COLO829 (cell line): ENCODE data around the gene ZNF691.
"Not testable (repeated sequence)": the region's sequence is repeated elsewhere in the genome, so short reads cannot be mapped to it uniquely, and the experiment has no call there.

Source experiments
- DNase-seq: peaks from one replicate; pipeline ENCODE4 v3.0.0; 2012; ENCODE audit warnings: low spot score

The ZNF691 gene

GRCh38 chr1:42859366-42859765 lies 13.0 kb downstream of the ZNF691 start:
- DNase-seq: not testable (repeated sequence)

- no peak for DNase-seq
These were observed 14.1 kb downstream of the ZNF691 start for GRCh38 chr1:42860339-42861013.

GRCh38 chr1:42861014-42861399 lies 14.6 kb downstream of the ZNF691 start:
- DNase-seq: no peak

- no peak for DNase-seq
These were observed 20.1 kb downstream of the ZNF691 start for GRCh38 chr1:42866549-42866948.

GRCh38 chr1:42868466-42868865 lies 22.1 kb downstream of the ZNF691 start:
- DNase-seq: not testable (repeated sequence)

GRCh38 chr1:42869254-42869653 lies 22.8 kb downstream of the ZNF691 start:
- DNase-seq: not testable (repeated sequence)

- not testable (repeated sequence) for DNase-seq
These were observed 23.3 kb downstream of the ZNF691 start for GRCh38 chr1:42869751-42870150.

GRCh38 chr1:42873108-42873507 lies 26.7 kb downstream of the ZNF691 start:
- DNase-seq: not testable (repeated sequence)

GRCh38 chr1:42873670-42874069 lies 27.3 kb downstream of the ZNF691 start:
- no peak for DNase-seq

- DNase-seq: no peak
These were observed 29.6 kb downstream of the ZNF691 start for GRCh38 chr1:42876009-42876408.

- DNase-seq: no peak
These were observed 31.0 kb downstream of the ZNF691 start for GRCh38 chr1:42877380-42877779.

- no peak for DNase-seq
These were observed 34.0 kb downstream of the ZNF691 start for GRCh38 chr1:42880384-42880783.

GRCh38 chr1:42886046-42886739 lies 39.8 kb downstream of the ZNF691 start:
- DNase-seq: no peak

GRCh38 chr1:42886800-42887199 lies 40.4 kb downstream of the ZNF691 start:
- no peak for DNase-seq

GRCh38 chr1:42887366-42887765 lies 41.0 kb downstream of the ZNF691 start:
- DNase-seq: no peak

- no peak for DNase-seq
These were observed 41.7 kb downstream of the ZNF691 start for GRCh38 chr1:42888013-42888633.

- DNase-seq: no peak
These were observed 42.9 kb downstream of the ZNF691 start for GRCh38 chr1:42889264-42889663.

- DNase-seq: no peak
These were observed 45.2 kb downstream of the ZNF691 start for GRCh38 chr1:42891465-42892138.

GRCh38 chr1:42899960-42900359 lies 53.5 kb downstream of the ZNF691 start:
- DNase-seq: not testable (repeated sequence)
